Measurements from ENCODE around the gene RINT1.

- no peak for TF ChIP-seq EZH2 (IDR thresholded peaks at IDR 0.05; ENCODE audit: low read length)
- TF ChIP-seq CTCF (optimal IDR thresholded peaks at IDR 0.05 in 1 of 3, IDR thresholded peaks at IDR 0.05 in 1 of 3, conservative IDR thresholded peaks at IDR 0.05 in 1 of 3; ENCODE audit: extremely low read depth in 1 of 3, insufficient read depth in 2 of 3, low read length in 3 of 3): no peak
Measured at GRCh38 chr7:105600720-105601550, 68.9 kb downstream of the RINT1 start.

All from keratinocyte (primary cell).